ENCODE data around the gene MAEL.

DNA sequence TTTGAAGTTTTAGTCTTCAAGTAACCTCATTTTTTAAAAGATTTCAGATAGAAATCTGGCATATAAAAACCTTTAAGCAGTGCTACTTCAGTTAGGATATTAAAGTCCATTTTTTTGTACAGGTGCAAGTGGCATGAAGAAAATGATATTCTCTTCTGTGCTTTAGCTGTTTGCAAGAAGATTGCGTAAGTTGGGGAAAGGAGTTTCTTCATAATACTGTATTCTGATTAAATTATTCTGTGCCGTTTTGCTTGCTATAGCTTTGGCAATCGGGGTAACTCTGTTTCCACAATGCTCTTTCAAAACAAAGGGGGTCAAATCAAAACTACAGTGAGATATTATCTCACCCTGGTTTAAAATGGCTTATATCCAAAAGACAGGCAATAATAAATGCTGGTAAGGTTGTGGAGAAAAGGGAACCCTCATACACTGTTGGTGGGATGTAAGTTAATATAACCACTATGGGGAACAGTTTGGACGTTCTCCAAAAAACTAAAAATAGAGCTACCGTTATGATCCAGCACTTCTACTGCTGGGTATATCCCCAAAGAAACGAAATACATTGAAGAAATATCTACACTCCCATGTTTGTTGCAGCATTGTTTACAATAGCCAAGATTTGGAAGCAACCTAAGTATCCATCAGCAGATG lies 27.1 kb downstream of the MAEL start:
- TF ChIP-seq, protein P1, sequence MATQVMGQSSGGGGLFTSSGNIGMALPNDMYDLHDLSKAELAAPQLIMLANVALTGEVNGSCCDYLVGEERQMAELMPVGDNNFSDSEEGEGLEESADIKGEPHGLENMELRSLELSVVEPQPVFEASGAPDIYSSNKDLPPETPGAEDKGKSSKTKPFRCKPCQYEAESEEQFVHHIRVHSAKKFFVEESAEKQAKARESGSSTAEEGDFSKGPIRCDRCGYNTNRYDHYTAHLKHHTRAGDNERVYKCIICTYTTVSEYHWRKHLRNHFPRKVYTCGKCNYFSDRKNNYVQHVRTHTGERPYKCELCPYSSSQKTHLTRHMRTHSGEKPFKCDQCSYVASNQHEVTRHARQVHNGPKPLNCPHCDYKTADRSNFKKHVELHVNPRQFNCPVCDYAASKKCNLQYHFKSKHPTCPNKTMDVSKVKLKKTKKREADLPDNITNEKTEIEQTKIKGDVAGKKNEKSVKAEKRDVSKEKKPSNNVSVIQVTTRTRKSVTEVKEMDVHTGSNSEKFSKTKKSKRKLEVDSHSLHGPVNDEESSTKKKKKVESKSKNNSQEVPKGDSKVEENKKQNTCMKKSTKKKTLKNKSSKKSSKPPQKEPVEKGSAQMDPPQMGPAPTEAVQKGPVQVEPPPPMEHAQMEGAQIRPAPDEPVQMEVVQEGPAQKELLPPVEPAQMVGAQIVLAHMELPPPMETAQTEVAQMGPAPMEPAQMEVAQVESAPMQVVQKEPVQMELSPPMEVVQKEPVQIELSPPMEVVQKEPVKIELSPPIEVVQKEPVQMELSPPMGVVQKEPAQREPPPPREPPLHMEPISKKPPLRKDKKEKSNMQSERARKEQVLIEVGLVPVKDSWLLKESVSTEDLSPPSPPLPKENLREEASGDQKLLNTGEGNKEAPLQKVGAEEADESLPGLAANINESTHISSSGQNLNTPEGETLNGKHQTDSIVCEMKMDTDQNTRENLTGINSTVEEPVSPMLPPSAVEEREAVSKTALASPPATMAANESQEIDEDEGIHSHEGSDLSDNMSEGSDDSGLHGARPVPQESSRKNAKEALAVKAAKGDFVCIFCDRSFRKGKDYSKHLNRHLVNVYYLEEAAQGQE (IDR thresholded peaks at IDR 0.05; ENCODE audit: insufficient read depth in 1 of 2, low read depth in 2 of 2, low read length in 2 of 2), result no peak
- TF ChIP-seq POLR2AphosphoS5 (IDR thresholded peaks at IDR 0.05; ENCODE audit: low read depth, low read length) (no peak), SIN3A (IDR thresholded peaks at IDR 0.05; ENCODE audit: borderline replicate concordance, insufficient read depth, low read length) (no peak)

Measured in PFSK-1 (cell line).